H1 (cell line): Measurements from ENCODE around the gene RSAD1. TPM values are rescaled to one million over a fixed set of nuclear protein-coding genes. Genes with fewer than 3 reads are reported as not detected.

ENCODE experiments used
- CTCF ChIA-PET: fragments of 300-600 bp; sonication (Branson Sonifier 250); formaldehyde crosslinking; loops from one replicate; lab custom pipeline; 2021; ENCODE audit not compliant: partially characterized antibody; lab: Charles Lee
- POLR2A ChIA-PET: fragments of 300-600 bp; sonication (Branson Sonifier 250); formaldehyde crosslinking; loops from one replicate; lab custom pipeline; 2021; ENCODE audit warnings: inconsistent platforms; ENCODE audit not compliant: partially characterized antibody; lab: Charles Lee
- DNase-seq, 2 experiments: peaks; one replicate each; pipeline versions ENCODE4 v3.0.0 to v3.0.0-alpha.2; 2010 to 2022; ENCODE audit warnings: low spot score in 2 of 2, low read depth in 1 of 2, mixed read lengths in 1 of 2
- FAIRE-seq: peaks from 2 replicates; lab custom pipeline; 2011; peaks lifted over from hg19 to GRCh38; lab: Jason Lieb, UNC
- H2AFZ ChIP-seq: 2 replicates; pipeline ENCODE4 v1.8.1; 2012; ENCODE audit warnings: low read length, inconsistent platforms
- H2AK5ac ChIP-seq: 2 replicates; pipeline ENCODE4 v1.6.1; 2013; ENCODE audit warnings: low read depth, low read length
- H2BK120ac ChIP-seq: replicated peaks from 2 replicates; pipeline ENCODE3; 2013; ENCODE audit warnings: low read depth, low read length, inconsistent platforms
- H2BK12ac ChIP-seq: 2 replicates; pipeline ENCODE4 v1.6.1; 2013; ENCODE audit warnings: low read depth, low read length
- H2BK15ac ChIP-seq: 2 replicates; pipeline ENCODE4 v1.6.1; 2013; ENCODE audit warnings: low read length
- H2BK20ac ChIP-seq: 2 replicates; pipeline ENCODE4 v1.6.1; 2013; ENCODE audit warnings: low read length
- H2BK5ac ChIP-seq: 2 replicates; pipeline ENCODE4 v1.6.1; 2013; ENCODE audit warnings: low read depth, low read length
- H3K14ac ChIP-seq: 2 replicates; pipeline ENCODE4 v1.6.1; 2013; ENCODE audit warnings: inconsistent platforms; ENCODE audit not compliant: insufficient read length
- H3K18ac ChIP-seq: 2 replicates; pipeline ENCODE4 v1.6.1; 2013; ENCODE audit warnings: low read length; ENCODE audit errors: extremely low read depth
- H3K23ac ChIP-seq: 2 replicates; pipeline ENCODE4 v1.6.1; 2013; ENCODE audit warnings: inconsistent platforms; ENCODE audit not compliant: insufficient read length
- H3K23me2 ChIP-seq: 2 replicates; pipeline ENCODE4 v1.6.1; 2013; ENCODE audit warnings: low read depth, low read length
- H3K27ac ChIP-seq: 2 replicates; pipeline ENCODE4 v1.6.1; 2011; ENCODE audit warnings: low read depth, low read length, inconsistent platforms
- H3K27me3 ChIP-seq, 4 experiments: replicated peaks in 1 of 4; 1 replicate in 1 of 4; 2 replicates in 3 of 4; pipeline versions ENCODE4 v1.6.1 to v1.8.1; 2011 to 2013; ENCODE audit warnings: low read length in 3 of 4, mild to moderate bottlenecking in 3 of 4, inconsistent platforms in 2 of 4, mixed read lengths in 2 of 4, moderate library complexity in 1 of 4; ENCODE audit not compliant: control insufficient read depth in 3 of 4, insufficient read depth in 3 of 4; ENCODE audit errors: extremely low read depth in 1 of 4
- H3K36me3 ChIP-seq, 4 experiments: 2 replicates each; pipeline versions ENCODE4 v1.6.1 to v1.8.1; 2011 to 2013; ENCODE audit warnings: mild to moderate bottlenecking in 4 of 4, low read length in 3 of 4, moderate library complexity in 2 of 4, control low read depth in 1 of 4, inconsistent platforms in 1 of 4; ENCODE audit not compliant: insufficient read depth in 4 of 4, control insufficient read depth in 2 of 4
- H3K4ac ChIP-seq: replicated peaks from 2 replicates; pipeline ENCODE3; 2013; ENCODE audit warnings: low read length, low read depth, mixed read lengths, inconsistent platforms; ENCODE audit not compliant: insufficient read length
- H3K4me1 ChIP-seq, 4 experiments: replicated peaks in 1 of 4; 1 replicate in 1 of 4; 2 replicates in 3 of 4; pipeline versions ENCODE4 v1.6.1 to v1.8.1; 2011 to 2013; ENCODE audit warnings: low read length in 3 of 4, inconsistent platforms in 2 of 4, mixed read lengths in 1 of 4; ENCODE audit not compliant: insufficient read depth in 4 of 4, control insufficient read depth in 3 of 4
- H3K4me2 ChIP-seq, 2 experiments: 2 replicates each; pipeline versions ENCODE4 v1.6.1 to v1.8.1; 2011 to 2013; ENCODE audit warnings: low read depth in 2 of 2, low read length in 2 of 2, control low read depth in 1 of 2, inconsistent platforms in 1 of 2, mild to moderate bottlenecking in 1 of 2; ENCODE audit not compliant: insufficient read depth in 1 of 2
- H3K4me3 ChIP-seq, 4 experiments: fragments of 200-600, 300-600 bp in 1 of 4; sonication (generic), shearing (Covaris generic), sonication (Bioruptor Twin) in 1 of 4; 2 replicates each; pipeline versions ENCODE4 v1.5.1 to v1.8.1; 2011 to 2016; ENCODE audit warnings: low read length in 4 of 4, low read depth in 3 of 4, control low read depth in 2 of 4, inconsistent platforms in 2 of 4, mild to moderate bottlenecking in 2 of 4, mixed read lengths in 1 of 4, moderate library complexity in 1 of 4; ENCODE audit not compliant: insufficient read depth in 2 of 4; ENCODE audit errors: extremely low read depth in 1 of 4
- H3K56ac ChIP-seq: replicated peaks from 2 replicates; pipeline ENCODE3; 2013; ENCODE audit warnings: low read depth, mild to moderate bottlenecking, mixed read lengths, low read length, inconsistent platforms; ENCODE audit not compliant: insufficient read length
- H3K79me1 ChIP-seq: 2 replicates; pipeline ENCODE4 v1.6.1; 2013; ENCODE audit warnings: low read depth, low read length, control low read depth
- H3K79me2 ChIP-seq, 2 experiments: 2 replicates each; pipeline versions ENCODE4 v1.6.1 to v1.8.1; 2012 to 2013; ENCODE audit warnings: low read length in 2 of 2, mild to moderate bottlenecking in 2 of 2, inconsistent platforms in 1 of 2; ENCODE audit not compliant: insufficient read depth in 2 of 2, control insufficient read depth in 1 of 2
- H3K9ac ChIP-seq, 4 experiments: replicated peaks in 1 of 4; 1 replicate in 1 of 4; 2 replicates in 3 of 4; pipeline versions ENCODE4 v1.6.1 to v1.8.1; 2011 to 2013; ENCODE audit warnings: low read depth in 3 of 4, low read length in 3 of 4, control low read depth in 2 of 4, mild to moderate bottlenecking in 2 of 4, moderate library complexity in 2 of 4, inconsistent platforms in 1 of 4; ENCODE audit errors: extremely low read depth in 1 of 4
- H3K9me3 ChIP-seq, 2 experiments: 2 replicates each; pipeline versions ENCODE4 v1.6.1 to v1.8.1; 2012 to 2013; ENCODE audit warnings: mild to moderate bottlenecking in 2 of 2, moderate library complexity in 2 of 2, control low read depth in 1 of 2, inconsistent platforms in 1 of 2, low read depth in 1 of 2, low read length in 1 of 2, mixed read lengths in 1 of 2; ENCODE audit not compliant: insufficient read depth in 2 of 2
- H4K20me1 ChIP-seq, 2 experiments: replicated peaks in 1 of 2; 2 replicates each; pipeline versions ENCODE3 to v1.8.1; 2011 to 2013; ENCODE audit warnings: inconsistent platforms in 2 of 2, low read length in 2 of 2, mild to moderate bottlenecking in 1 of 2; ENCODE audit not compliant: insufficient read depth in 2 of 2, control insufficient read depth in 1 of 2
- H4K5ac ChIP-seq: 2 replicates; pipeline ENCODE4 v1.6.1; 2013; ENCODE audit warnings: low read length, low read depth, mixed read lengths, inconsistent platforms; ENCODE audit not compliant: insufficient read length
- H4K8ac ChIP-seq: 2 replicates; pipeline ENCODE4 v1.8.0; 2013; ENCODE audit warnings: mild to moderate bottlenecking, moderate library complexity, low read length, inconsistent platforms; ENCODE audit not compliant: insufficient read depth; ENCODE audit errors: extremely low read depth
- H4K91ac ChIP-seq: replicated peaks from 2 replicates; pipeline ENCODE3; 2013; ENCODE audit warnings: low read length, mixed read lengths, inconsistent platforms; ENCODE audit not compliant: insufficient read length
- CBX5 ChIP-seq: fragments of 300-800, 300-1000 bp; sonication (generic); IDR thresholded peaks from 2 replicates; pipeline ENCODE4 v1.7.1; 2016; ENCODE audit warnings: antibody characterized with exemption, low read length, low read depth
- TBP ChIP-seq: IDR thresholded peaks from 2 replicates; pipeline ENCODE4 v1.6.1; 2011; ENCODE audit warnings: low read depth, low read length, improper control_type of control experiment
- WGBS, 2 experiments: shearing (Covaris generic) in 1 of 2; methylation state at CpG; one replicate each; pipeline versions ENCODE4 v1.1.6 to v1.1.7; 2013 to 2015; ENCODE audit warnings: low lambda C conversion rate in 2 of 2, mixed read lengths in 2 of 2, inconsistent platforms in 1 of 2, low coverage in 1 of 2, missing lambda C conversion rate in 1 of 2; ENCODE audit not compliant: insufficient replicate concordance in 2 of 2, insufficient coverage in 1 of 2, insufficient read length in 1 of 2; ENCODE audit errors: extremely low coverage in 1 of 2, missing lambda C conversion rate in 1 of 2; 5-methylcytosine and 5-hydroxymethylcytosine counted together
- polyA plus RNA-seq, 7 experiments: library from polyadenylated mRNA; depleted of rRNA in 3 of 7; stranded (reverse) in 5 of 7; unstranded in 2 of 7; fragments of >200 nt in 5 of 7; fragments of 200-250 nt in 2 of 7; gene quantifications; 1 replicate in 5 of 7; 2 replicates in 1 of 7; 4 replicates in 1 of 7; pipeline versions ENCODE4 v1.2.1 to v1.2.3, GENCODE V29; 2011 to 2013; ENCODE audit warnings: missing spikeins in 2 of 7, mixed read lengths in 2 of 7
- total RNA-seq: library from RNA; stranded (reverse); fragmentation: NEBNext Ultra II Directional; extraction: Animal tissue kit (Norgen Biotek cat#: 25700); gene quantifications from 2 replicates; pipeline ENCODE4 v1.2.1, GENCODE V29; 2021

Gene RSAD1
- total and polyA plus RNA-seq, 2 of the 8 experiments (the other 6 are each of a cell fraction or from before 2014, with no cell fraction given), result 17.9 to 33.5 TPM

DNA sequence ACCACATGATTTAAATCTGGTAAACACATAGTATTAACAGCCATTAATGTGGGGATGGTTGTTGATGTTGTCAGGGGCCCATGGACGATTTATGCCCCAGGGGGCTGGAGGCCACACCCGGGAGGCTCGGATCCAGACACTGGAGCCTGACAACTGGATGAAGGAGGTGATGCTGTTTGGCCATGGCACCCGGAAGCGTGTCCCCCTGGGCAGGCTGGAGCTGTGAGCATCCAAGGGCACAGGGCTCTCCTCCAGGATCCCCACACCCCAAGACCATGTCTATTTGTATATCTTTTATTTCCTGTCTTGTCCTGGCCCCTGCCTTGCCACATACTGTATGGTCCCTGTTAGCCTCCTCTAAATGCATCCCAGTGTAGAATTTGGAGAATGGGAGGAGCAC lies 4.6 kb downstream of the RSAD1 start:
- H3K23me2 ChIP-seq, result peaks cover 6% of the 10 kb centered on the region
- no peak for DNase-seq
- no peak overlapping the region for H3K4ac ChIP-seq
- H4K20me1 ChIP-seq, result peaks cover 0 to 2% of the 10 kb centered on the region in 2 experiments
- no peak overlapping the region for H2BK20ac ChIP-seq
- ChIA-PET CTCF (interaction anchor here (0.6 to 9.2 kb wide), 24 partner anchors 10 to 359 kb away, joined by 3 to 116 read pairs (median 6); partner anchors contain the start of genes EPN3 and SPATA20), POLR2A (no interaction called here)
- no peak overlapping the region for H4K5ac ChIP-seq
- 76% methylated on average over 5 of the region's 5 CpGs; no CpG with 5 or more reads in 1 of the 2 experiments for WGBS, 2 experiments
- no peak for TF ChIP-seq TBP
- no peak for TF ChIP-seq CBX5
- TF ChIP-seq, all 59 proteins: peak for 0
- Histone ChIP-seq H3K36me3 (peaks cover 0 to 13% (median 6%) of the 10 kb centered on the region in 4 experiments; a peak in 4 of 8 replicates), H3K4me1 (peaks cover 0 to 6% (median 5%) of the 10 kb centered on the region in 4 experiments; a peak in 5 of 7 replicates), H3K27ac (no peak overlapping the region), H3K79me2 (peaks cover 0 to 3% of the 10 kb centered on the region in 2 experiments; a peak in 1 of 4 replicates), H3K27me3 (no peaks in the 10 kb centered on the region), H3K4me2 (no peak overlapping the region), H3K9me3 (no peaks in the 10 kb centered on the region), H3K18ac (no peak overlapping the region), H3K56ac (no peak overlapping the region), H3K4me3 (no peak overlapping the region), H2AFZ (no peak overlapping the region), H3K14ac (no peak overlapping the region), H3K79me1 (no peaks in the 10 kb centered on the region), H2BK12ac (no peak overlapping the region), H4K91ac (no peak overlapping the region), H2BK5ac (no peak overlapping the region), H2BK15ac (no peak overlapping the region), H4K8ac (no peak overlapping the region), H2AK5ac (no peak overlapping the region), H2BK120ac (no peak overlapping the region), H3K23ac (no peak overlapping the region), H3K9ac (no peak overlapping the region)
- no peak for FAIRE-seq
